Activated CD4-positive, alpha-beta T cell treated with anti-CD3 and anti-CD28 coated beads for 24 hours (primary cell): ENCODE measurements around the gene IZUMO4.
"Not testable (repeated sequence)": the region's sequence is repeated elsewhere in the genome, so short reads cannot be mapped to it uniquely, and the experiment has no call there.

Experiments
- DNase-seq, 2 donors: peaks; one replicate each; pipeline ENCODE4 v3.0.0-alpha.2; 2020; ENCODE audit warnings: low read depth in 2 of 2

Gene IZUMO4

DNA sequence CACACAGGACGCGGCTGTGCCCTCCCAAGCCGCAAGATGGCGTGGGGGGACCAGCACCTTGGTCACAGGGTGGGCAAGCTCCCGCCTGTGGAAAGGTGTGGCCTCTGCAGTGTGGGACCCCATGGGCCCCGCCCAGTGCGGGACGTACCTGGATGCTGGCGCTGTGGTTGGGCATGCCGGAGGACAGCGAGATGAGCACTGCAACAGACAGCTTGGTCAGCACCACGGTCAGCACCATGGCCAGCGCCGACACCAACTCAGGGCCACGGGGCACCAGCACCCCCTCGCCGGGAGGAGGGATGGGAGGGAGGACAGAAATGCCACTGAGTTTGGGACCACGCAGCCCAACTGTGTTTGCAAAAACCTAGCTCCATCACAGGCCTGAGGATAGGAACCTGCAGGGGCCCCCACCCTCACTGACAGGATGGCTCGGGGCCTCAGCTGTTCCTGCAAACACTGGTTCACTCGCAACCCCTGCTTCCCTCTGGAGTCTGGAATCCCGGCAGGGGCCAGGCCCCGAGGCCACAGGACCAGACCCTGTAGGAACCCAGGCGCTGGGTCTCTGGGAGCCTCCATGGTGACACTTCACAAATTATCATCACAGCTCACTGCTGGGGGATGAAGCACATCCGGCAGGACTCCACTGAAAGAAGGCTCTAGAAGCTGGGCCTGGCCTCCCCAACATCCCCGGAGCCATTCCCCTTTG lies 27.1 kb downstream of the IZUMO4 start:
- no peak for DNase-seq

DNA sequence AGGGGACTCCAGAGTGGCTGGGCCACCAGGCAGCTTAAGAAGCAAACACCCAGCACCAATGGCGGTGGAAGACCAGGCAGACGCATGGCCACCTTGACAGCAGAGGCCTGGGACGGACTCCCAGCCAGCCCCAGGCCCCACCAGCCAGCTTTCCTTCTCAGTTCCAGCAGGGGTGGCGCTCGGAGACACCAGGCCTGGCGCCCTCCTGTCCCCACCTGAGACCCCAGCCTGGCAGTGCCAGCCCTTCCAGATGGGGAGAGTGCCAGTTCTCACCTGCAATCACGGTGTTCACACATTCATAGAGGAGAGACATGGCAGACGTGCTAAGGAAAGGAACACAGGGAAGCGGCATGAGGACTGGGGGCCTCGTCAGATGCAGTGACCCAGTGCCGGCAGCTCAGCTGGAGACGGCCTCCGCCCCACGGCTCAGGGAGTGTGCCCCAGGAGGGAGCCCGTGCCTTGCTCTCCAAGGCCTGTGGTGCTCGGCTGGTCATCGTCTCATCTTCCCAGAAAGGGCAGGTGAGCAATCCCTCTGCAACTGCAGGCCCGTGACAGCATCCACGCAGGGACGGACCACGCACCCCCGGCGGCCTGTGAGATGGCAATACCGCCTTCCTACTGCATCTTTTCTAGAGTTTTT lies 30.3 kb downstream of the IZUMO4 start:
- no peak for DNase-seq

DNA sequence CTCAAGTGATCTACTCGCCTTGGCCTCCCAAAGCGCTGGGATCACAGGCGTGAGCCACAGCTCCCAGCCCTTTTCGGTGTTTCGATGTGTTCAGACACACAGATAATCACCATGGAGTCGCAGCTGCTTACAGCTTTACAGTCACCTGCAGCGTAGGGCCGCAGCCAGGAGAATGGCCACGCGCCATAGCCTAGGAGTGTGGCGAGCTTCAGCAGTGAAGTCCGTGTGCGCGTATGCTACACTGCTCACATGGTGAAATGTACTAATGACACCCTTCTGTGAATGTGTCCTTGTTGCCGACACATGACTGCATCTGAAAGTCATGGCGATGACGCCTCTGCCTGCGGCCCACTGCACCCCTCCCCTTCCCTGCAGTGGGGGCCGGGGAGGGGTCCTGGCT lies 31.0 kb downstream of the IZUMO4 start:
- DNase-seq = no peak

DNA sequence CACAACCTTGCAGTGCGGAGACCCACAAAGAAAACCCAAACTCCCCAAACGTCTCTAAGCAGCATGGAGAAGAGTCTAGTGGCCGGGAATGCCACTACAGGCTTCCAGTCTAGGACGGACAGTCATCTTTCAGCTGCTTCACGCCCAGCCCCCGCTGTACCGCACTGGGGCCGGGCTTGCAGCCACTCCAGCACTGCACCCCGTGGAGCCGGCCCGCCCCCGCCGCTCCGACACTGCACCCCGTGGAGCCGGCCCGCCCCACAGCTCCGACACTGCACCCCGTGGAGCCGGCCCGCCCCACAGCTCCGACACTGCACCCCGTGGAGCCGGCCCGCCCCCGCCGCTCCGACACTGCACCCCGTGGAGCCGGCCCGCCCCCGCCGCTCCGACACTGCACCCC lies 31.5 kb downstream of the IZUMO4 start:
- not testable (repeated sequence) for DNase-seq

DNA sequence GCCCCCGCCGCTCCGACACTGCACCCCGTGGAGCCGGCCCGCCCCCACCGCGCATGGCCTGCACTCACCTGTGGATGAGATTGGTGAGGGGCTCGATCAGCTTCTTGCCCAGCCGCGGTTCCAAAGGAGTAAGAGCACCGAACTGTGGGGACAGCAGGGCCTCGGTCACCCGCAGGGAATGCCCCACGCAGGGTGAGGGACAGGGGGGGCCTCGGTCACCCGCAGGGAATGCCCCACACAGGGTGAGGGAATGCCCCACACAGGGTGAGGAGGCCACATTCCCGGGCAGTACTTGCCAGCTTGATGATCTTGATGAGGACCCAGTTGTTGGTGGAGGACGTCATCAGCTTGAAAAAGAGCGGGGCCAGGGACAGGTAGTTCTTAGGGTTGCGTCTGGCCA lies 32.3 kb downstream of the IZUMO4 start:
- DNase-seq = no peak

DNA sequence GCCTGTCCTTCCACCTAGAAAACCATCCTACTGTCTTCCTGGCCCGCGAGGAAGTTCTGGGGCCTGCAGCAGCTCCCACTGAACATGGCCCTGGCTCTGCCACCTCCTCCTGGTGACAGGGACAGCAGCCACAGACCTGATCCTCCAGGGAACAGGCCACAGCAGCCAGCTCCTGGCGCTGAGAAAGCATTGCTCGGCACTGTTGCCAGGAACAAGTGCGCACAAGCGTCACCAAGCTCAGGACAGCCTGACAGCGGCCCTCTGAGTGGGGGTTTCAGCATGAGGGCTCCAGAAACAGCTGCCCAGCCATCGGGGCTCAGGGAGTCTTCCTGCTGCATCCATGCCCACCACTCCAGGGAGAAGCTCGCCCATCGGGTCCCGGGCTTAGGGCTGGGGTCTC lies 32.8 kb downstream of the IZUMO4 start:
- no peak for DNase-seq

DNA sequence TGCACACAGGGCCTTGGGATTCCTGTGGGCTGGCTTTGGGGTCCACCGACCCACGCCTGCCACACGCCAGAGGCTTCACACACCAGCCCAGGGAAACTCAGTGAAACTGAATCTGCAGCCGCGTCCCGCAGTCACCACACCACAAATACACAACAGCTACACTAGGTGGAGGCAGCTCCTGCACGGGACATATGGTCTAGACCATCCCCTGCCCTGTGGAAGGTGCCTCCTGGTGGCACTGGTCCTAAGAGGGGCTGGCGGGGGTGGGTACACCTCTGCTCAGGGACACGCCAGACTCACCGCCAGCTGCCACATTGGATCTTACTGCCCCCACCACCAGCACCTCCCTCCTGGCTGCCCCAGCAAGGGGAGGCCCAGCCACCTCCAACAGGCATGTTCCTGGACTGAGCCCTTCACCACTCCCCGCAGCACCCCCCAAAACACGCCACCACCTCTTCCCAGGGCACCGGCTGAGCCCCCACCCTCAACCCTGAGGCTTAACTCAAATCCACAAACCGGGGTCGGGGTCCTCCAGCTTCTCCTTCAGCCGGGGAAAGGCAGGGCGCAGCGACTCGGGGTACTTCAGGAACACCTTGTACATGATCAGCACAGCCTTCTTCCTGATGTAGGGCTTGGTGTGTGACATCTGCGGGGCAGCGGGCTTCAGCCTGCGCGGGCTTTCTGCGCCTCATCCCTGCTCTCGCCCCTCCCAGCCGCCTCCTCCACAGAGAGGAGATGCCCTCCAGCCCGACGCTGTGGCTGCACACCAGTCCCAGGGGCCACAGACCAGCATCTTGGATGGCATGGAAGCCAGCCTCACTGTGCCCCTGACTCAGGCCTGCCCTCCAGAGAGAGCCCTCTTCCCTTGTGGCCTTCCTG lies 33.4 kb downstream of the IZUMO4 start:
- no peak for DNase-seq

DNA sequence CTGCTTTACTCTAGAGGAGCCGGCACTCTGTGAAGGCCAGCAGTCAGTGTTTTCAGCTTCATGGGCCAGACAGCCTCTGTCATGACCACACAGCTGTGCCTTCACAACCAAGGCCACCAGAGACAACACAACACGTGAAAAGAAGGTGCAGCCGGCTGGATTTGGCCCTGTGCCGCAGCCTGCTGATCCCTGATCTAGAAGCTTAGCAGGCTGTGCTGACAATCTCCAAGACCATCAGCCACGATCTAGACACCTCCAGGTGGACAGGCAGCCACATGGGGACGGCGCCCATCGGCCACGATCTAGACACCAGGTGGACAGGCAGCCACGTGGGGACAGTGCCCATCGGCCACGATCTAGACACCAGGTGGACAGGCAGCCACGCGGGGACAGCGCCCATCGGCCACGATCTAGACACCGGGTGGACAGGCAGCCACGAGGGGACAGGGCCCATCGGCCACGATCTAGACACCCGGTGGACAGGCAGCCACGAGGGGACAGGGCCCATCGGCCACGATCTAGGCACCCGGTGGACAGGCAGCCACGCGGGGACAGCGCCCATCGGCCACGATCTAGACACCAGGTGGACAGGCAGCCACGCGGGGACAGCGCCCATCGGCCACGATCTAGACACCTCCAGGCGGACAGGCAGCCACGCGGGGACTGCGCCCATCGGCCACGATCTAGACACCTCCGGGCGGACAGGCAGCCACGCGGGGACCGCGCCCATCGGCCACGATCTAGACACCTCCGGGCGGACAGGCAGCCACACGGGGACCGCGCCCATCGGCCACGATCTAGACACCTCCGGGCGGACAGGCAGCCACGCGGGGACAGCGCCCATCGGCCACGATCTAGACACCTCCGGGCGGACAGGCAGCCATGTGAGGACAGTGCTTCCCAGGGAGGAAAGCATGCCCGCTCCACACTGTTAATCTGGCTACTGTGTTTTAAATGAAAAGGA lies 34.6 kb downstream of the IZUMO4 start:
- not testable (repeated sequence) for DNase-seq

DNA sequence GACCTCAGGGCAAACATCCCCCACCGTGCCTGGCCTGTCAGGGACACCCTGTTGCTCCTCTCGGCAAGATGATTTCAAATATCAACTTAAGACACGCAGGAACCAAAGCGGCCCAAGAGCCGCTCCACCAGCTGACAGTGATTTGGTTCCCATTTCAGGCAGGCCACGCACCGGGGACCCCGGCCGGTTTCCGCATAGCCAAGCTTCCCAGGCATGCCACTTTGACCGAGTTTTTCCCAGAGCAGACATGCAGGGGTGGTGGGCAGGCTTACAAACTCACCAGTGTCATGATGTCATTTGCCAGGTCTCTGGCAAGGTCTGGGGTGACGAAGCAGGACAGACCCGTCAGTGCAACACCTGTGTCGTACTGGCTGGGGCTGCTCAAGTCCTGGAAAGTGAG lies 35.5 kb downstream of the IZUMO4 start:
- no peak for DNase-seq

DNA sequence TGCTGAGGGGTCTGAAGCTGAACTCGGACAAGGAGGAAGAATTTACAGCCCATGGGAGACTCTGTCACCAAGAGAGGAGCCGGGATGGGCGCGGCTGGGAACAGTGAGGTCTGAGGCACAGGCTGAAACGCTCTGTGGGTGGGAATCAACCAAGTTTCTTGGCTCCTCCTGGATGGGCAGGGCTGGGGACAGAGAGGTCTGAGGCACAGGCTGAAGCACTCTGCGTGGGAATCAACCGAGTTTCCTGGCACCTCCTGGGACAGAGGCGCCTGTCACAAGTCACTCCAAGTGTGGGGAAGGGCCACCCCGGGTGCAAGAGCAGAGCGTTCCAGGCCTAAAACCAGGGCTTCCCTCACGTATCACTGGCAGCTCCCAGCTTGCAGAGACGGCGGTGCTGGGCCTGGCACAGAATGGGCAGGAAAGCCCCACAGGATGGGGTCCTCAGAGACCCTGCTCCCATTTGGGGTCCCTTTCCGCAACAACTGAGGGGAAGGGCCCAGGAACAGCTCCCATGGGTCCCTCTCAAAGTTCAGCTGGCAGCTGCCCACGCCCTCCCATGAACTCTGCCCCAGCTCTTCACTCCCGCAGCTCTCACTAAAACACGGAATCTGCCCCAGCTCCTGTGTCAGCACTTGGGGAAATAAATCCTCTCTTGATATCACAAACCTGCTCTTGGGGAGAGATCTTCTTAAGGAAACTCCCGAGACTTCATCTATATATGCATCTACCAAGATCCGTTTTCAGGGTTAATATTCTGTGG lies 36.2 kb downstream of the IZUMO4 start:
- DNase-seq = no peak

DNA sequence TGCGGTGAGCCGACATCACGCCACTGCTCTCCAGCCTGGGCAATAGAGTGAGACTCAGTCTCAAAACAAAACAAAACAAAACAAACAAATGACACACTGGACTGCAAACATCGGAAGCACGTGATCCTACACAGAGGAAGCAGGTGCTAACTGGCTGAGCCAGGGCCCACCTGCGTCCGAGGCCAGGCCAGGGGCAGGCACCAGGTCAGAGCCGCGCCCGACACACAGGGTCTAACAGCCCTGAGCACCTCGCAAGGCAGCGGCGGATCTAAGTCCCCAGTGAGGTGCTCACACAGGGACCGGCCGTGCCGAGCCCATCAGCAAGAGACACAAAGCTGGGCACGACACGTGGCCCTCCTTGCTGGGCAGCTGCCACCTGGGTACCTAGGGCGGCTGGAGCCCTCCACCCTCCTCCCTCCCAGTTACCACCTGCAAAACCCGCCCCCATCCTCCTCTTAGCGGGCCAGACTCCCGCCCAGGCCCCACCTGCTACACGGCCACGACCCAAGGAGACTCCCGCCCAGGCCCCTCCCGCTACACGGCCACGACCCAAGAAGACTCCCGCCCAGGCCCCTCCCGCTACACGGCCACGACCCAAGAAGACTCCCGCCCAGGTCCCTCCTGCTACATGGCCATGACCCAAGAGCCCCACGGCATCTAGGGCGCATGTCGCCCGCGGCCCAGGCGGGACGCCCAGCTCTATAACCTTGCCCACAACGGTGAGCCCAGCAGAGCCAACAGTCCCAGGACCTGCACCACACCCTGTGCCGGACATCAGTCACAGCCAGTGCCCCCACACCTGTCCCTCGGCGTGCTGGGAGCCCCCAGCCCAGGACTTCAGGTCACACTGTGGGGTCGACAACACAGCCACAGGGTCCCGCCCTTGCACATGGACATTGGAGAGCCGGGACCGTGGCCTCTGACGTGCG lies 39.0 kb downstream of the IZUMO4 start:
- no peak for DNase-seq

DNA sequence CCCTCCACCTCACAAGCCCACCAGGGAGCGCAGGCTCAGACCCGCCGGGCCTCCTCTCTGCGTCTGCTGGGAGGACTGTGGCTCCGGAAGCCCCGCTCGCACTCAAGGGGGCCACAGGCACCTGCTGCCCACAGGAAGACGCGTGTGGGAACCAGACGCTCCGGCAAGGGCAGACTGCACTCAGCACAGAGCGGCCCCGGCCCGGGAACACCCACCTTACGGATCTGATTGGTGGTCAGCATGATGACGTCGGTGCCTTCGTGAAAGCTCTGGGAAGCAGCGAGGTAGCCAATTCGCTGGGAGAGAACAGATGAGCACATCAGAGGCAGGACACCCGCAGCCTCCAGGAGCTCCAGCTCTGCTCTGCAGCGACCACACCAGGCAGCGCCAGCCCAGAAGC lies 40.1 kb downstream of the IZUMO4 start:
- no peak for DNase-seq

DNA sequence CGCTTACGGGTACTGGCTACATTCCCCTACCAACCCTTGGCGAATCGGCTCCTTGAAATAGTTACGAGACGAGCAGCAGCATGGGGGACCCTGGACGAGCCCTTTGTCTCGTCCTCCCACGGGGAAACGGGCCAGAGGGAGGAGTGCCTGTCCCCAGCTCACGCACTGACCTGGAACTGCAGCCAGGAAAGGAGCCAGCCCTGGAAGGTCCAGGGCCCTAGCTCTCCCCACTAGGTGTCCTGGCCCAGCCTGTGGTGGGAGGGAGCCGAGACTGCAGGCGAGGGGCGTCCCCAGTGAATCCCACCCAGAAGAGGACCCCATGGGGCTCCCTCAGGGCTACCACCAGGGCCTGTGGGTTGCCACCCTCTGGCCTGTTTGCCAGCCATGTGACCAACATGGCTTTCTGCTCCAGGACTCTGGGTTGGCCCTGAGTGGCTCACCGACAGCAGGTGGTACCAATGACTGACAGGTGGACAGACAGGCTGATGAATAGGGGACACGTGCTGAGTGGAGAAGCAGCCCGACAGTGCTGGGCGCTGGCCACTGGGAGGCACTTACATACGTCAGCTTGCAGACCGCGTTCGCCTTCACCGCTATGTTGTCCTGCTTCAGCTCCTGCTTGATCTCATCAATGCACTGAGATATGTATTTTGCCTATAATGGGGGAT lies 41.5 kb downstream of the IZUMO4 start:
- no peak for DNase-seq

DNA sequence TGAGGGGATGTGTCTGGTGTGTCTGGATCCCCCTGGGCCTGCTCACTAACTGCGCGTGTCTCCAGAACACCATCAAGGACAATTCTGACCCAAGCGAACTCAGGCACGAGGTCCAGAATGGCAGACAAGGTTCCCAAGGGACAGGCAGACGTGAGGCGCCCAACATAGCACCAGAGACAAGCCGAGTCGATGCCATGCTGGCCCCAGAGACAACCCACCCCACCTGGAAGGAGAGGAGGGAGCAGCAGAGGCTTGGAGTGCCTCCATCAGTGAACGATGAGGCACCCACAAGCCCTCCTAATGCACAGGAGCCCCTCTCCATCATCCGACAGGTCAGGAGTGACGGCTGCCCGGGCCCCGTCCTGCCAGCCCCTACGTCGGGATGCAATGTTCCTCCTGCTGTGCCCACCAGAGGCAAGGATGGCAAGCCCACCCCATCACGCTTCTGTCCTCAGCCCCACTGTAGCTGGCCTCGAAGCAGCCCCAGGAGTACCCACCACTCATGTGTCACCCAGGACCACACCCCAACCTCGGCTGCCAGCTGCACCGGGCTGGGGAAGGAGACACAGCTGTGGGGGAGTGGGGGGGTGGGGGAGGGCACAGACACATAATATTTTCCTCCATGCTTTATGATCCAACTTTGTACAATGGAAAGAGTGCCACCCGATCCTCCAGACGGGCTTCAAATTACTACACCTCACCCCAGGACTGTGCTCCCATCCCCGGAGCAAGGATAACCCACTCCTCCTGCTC lies 42.8 kb downstream of the IZUMO4 start:
- no peak for DNase-seq

DNA sequence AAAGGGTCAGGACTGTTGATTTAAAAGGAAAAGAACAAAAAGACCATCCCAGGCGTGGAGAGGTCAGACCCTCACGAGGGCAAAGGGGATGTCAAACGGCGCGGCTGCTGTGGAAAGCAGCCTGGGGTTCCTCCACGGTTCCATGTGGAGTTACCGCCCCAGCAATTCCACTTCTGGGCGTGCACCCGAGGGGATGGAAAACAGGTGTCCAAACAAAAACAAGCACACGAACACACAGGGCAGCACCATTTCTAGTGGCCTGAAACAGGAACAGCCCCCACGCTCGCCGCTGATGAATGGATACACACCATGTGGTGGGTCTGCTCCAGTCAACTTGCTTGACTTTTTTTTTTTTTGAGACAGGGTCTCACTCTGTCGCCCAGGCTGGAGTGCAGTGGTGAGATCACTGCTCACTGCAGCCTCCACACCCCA lies 43.4 kb downstream of the IZUMO4 start:
- DNase-seq = no peak

DNA sequence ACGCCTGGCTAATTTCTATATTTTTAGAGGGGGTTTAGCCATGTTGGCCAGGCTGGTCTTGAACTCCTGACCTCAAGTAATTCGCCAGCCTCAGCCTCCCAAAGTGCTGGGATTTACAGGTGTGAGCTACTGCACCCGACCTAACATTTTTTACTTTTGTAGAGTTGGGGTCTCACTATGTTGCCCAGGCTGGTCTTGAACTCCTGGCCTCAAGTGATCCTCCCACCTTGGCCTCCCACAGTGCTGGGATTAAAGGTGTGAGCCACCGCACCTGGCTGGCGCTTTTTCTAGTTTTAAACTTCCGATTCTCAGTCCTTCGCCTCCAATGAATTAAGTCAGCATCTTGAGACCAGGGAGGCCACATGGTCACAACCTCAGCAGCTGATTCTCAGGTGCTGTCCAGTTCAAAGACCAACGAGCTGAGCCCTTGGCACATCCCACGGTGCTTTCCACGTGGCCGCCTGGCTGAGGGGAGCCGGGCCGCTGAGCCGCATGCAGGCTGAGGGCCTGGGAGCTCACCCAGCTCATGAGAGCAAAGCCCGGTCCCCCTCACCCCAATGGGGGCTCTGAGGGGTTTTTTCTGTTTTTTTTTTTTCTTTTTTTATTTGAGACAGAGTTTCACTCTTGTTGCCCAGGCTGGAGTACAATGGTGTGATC lies 45.6 kb downstream of the IZUMO4 start:
- DNase-seq = no peak

DNA sequence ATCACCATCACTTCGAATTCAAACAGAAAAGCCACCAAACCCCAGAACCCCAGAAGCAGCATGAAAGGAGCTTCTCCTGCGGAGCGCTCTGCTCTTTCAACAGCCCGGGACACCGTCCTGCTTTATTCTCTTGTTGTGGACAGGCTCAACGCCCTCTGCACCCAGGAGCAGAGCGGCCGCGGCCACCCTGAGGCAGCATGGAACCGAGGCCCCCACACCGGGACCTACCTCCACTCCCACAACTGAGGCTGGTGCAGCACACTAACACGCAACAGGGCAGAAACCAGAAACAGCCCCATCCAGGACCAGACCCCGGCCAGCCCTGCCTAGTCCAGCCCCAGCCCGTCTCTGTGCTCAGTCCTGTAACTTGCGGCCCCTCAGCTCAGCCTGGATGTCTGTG lies 47.5 kb downstream of the IZUMO4 start:
- no peak for DNase-seq

DNA sequence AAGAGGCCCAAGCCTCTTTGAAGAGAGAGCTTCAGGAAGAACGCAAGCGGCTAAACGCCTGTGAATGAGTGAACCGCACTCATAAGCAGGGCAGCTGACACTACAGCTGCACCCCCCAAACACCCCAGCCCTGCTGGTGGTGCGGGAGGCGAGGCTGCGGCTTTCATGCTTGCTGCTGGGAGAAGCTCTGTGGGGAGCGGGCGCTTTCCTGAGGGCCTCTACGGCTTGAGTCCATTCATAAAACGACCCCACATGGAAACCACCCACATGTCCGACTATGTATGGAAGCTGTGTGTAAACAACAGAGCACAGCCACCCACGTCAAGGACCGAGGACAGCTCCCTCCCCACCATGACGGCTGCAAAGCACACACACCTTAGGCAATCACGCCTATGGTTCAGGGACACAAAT lies 49.1 kb downstream of the IZUMO4 start:
- no peak for DNase-seq
